Suprapubic skin (tissue), 4 donors: Measurements from ENCODE around the gene RFX2. TPM values are rescaled to one million over a fixed set of nuclear protein-coding genes. Genes with fewer than 3 reads are reported as not detected.

Source experiments
- DNase-seq, 2 donors: peaks; one replicate each; pipeline ENCODE4 v3.0.0-alpha.2; 2019; ENCODE audit warnings: low spot score in 2 of 2
- H3K27ac ChIP-seq: fragments of 200-600 bp; sonication (generic); one replicate; pipeline ENCODE4 v1.5.1; 2019
- H3K27me3 ChIP-seq: fragments of 200-600 bp; sonication (generic); one replicate; pipeline ENCODE4 v1.5.1; 2019
- H3K36me3 ChIP-seq: fragments of 200-600 bp; sonication (generic); one replicate; pipeline ENCODE4 v1.5.1; 2019
- H3K4me1 ChIP-seq: fragments of 200-600 bp; sonication (generic); one replicate; pipeline ENCODE4 v1.5.1; 2019
- H3K4me3 ChIP-seq: fragments of 200-600 bp; sonication (generic); one replicate; pipeline ENCODE4 v1.5.1; 2019; ENCODE audit warnings: mild to moderate bottlenecking
- H3K9me3 ChIP-seq: fragments of 200-600 bp; sonication (generic); one replicate; pipeline ENCODE4 v1.5.1; 2019
- EP300 ChIP-seq: sonication (generic); formaldehyde crosslinking; IDR thresholded peaks from one replicate; pipeline ENCODE4 v1.6.1; 2017; ENCODE audit warnings: antibody characterized with exemption
- POLR2A ChIP-seq, 2 donors: fragments of 450-650 bp; IDR thresholded peaks; one replicate each; pipeline ENCODE4 v1.6.1; 2017; ENCODE audit warnings: antibody characterized with exemption in 2 of 2, mild to moderate bottlenecking in 2 of 2, moderate library complexity in 2 of 2
- POLR2AphosphoS5 ChIP-seq, 3 donors: sonication (generic); formaldehyde crosslinking; IDR thresholded peaks; one replicate each; pipeline ENCODE4 v1.6.1; 2017; ENCODE audit warnings: antibody characterized with exemption in 3 of 3
- WGBS: methylation state at CpG from one replicate; pipeline ENCODE4 v1.1.5; 2018; 5-methylcytosine and 5-hydroxymethylcytosine counted together
- total RNA-seq, 4 donors: library from RNA; depleted of rRNA; stranded (reverse); fragments of >200 nt; gene quantifications; one replicate each; pipeline ENCODE4 v1.1.0, GENCODE V29; 2016
- TF ChIP-seq, protein P1 (sequence below), 2 donors: fragments of 200-600 bp in 1 of 2; fragments of 450-650 bp in 1 of 2; sonication (generic) in 1 of 2; IDR thresholded peaks; one replicate each; pipeline ENCODE4 v1.5.1; 2016 to 2019; ENCODE audit warnings: antibody characterized with exemption in 2 of 2, mild to moderate bottlenecking in 1 of 2, moderate library complexity in 1 of 2

RFX2 gene
- total RNA-seq, 4 donors from 2014 or later = 28.8 to 62.0 (median 43.5) TPM

DNA sequence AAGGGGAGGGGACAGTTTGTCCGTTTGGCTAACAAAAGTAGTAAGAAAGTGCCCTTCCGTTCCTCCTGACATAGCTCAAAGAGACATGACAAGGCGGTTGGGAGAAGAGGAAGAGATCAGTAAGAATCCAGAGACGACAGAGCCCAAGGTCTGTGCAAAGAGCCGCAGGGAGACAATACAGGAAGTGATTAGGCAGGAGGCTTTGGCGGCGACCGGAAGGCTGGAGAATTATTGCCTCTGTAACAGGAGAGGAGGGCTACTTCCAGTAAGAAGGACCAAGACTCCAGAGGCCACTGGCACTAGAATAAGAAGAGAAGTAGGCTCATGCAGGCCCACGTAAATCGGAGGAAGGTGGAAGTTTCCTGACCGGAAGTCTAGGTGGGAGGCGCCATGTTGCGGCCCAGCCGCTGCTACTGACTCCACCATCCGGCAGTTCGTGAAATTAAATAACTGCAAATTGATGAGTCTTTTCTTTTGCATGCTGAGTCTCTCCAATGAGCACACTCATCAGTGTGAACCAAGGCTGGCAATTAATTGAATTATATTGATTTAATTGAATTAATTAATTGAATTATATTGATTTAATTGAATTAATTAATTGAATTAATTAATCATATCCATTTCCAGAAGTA is 9.9 kb downstream of the RFX2 start:
- peak overlapping the region; percentile 50 for H3K27ac ChIP-seq
- DNase-seq = no peak
- no peak for TF ChIP-seq EP300
- no peak for TF ChIP-seq POLR2A (IDR thresholded peaks at IDR 0.05)
- TF ChIP-seq, protein P1, sequence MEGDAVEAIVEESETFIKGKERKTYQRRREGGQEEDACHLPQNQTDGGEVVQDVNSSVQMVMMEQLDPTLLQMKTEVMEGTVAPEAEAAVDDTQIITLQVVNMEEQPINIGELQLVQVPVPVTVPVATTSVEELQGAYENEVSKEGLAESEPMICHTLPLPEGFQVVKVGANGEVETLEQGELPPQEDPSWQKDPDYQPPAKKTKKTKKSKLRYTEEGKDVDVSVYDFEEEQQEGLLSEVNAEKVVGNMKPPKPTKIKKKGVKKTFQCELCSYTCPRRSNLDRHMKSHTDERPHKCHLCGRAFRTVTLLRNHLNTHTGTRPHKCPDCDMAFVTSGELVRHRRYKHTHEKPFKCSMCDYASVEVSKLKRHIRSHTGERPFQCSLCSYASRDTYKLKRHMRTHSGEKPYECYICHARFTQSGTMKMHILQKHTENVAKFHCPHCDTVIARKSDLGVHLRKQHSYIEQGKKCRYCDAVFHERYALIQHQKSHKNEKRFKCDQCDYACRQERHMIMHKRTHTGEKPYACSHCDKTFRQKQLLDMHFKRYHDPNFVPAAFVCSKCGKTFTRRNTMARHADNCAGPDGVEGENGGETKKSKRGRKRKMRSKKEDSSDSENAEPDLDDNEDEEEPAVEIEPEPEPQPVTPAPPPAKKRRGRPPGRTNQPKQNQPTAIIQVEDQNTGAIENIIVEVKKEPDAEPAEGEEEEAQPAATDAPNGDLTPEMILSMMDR (IDR thresholded peaks at IDR 0.05) = no peak
- no peak for TF ChIP-seq POLR2AphosphoS5 (IDR thresholded peaks at IDR 0.05)
- H3K9me3 ChIP-seq = no peaks in the 10 kb centered on the region
- H3K36me3 ChIP-seq = no peaks in the 10 kb centered on the region
- 70% methylated on average over 16 of the region's 16 CpGs for WGBS
- no peaks in the 10 kb centered on the region for H3K27me3 ChIP-seq
- H3K4me3 ChIP-seq = no peak overlapping the region
- H3K4me1 ChIP-seq = peaks cover 75% of the 10 kb centered on the region

DNA sequence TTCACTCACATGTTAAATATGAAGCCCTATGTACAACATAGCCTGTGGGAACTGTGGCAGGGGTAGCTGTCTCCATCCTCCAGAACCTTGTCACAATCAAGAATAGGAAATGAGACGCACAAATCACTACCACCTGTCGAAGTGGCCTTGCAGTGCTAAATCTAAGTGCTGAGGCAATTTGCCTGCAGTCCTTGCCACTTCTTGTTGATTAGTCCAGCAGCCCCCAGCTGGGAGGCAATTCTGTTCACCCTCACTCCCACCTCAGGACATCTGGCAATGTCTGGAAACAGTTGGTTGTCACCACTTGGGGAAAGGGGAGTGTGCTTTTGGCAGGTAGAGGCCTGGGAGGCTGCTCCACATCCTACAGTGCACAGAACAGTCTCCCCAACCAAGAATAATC is 10.7 kb downstream of the RFX2 start:
- H3K36me3 ChIP-seq = no peaks in the 10 kb centered on the region
- 55% methylated on average over 2 of the region's 2 CpGs for WGBS
- H3K4me1 ChIP-seq = peaks cover 67% of the 10 kb centered on the region
- peak overlapping the region; percentile 50 for H3K27ac ChIP-seq
- no peaks in the 10 kb centered on the region for H3K9me3 ChIP-seq
- no peak for DNase-seq
- no peak overlapping the region for H3K4me3 ChIP-seq
- H3K27me3 ChIP-seq = no peaks in the 10 kb centered on the region
- TF ChIP-seq POLR2A (IDR thresholded peaks at IDR 0.05) (no peak), POLR2AphosphoS5 (IDR thresholded peaks at IDR 0.05) (no peak), EP300 (no peak)
- TF ChIP-seq, protein P1 (IDR thresholded peaks at IDR 0.05) = no peak

DNA sequence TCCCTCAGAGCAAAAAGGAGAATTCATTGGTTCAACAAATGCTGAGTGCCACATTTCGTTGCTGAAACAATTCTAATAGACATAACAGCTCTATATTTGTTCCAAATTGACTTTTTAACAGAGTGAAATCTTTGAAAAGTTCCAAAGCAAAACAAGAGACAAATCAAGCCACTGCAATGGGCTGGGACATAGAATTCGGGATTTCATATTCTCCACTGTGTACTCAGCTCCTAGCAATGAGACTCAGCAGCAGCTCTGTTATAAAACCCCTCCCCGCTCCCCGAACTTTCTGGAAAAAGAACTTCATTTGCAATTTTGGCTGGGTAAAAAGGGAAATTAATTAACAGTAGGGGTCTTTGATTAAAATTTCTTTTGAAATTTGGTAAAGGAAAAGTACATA is 11.3 kb downstream of the RFX2 start:
- Histone ChIP-seq H3K4me1 (peaks cover 64% of the 10 kb centered on the region), H3K27me3 (no peaks in the 10 kb centered on the region), H3K36me3 (no peaks in the 10 kb centered on the region), H3K9me3 (no peaks in the 10 kb centered on the region), H3K27ac (peak overlapping the region; percentile 50), H3K4me3 (no peak overlapping the region)
- WGBS = 44% methylated on average over 4 of the region's 4 CpGs
- TF ChIP-seq POLR2AphosphoS5 (IDR thresholded peaks at IDR 0.05) = no peak
- no peak for TF ChIP-seq POLR2A (IDR thresholded peaks at IDR 0.05)
- TF ChIP-seq, protein P1 (IDR thresholded peaks at IDR 0.05) = no peak
- no peak for TF ChIP-seq EP300
- no peak for DNase-seq

DNA sequence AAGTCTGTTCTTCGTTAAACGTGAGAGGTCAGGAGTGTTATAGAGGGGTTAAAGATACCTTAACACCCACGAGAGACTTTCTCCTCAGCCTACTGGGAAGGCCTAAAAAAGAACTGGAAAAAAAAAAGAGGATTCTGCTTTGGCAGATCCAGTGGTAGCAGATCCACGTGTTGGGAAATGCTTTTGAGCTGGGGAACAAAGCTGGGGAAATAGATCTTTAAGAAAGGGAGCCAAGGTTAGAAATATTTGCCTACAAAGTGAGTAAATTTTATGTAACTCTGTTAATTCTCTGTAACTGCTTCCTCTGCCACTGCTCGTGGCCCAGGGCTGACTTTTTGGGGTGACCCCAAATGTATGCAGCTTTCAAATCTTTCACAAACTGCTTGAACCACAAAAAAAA is 11.7 kb downstream of the RFX2 start:
- H3K4me1 ChIP-seq = peaks cover 63% of the 10 kb centered on the region
- H3K27me3 ChIP-seq = no peaks in the 10 kb centered on the region
- peak overlapping the region; percentile 65 for H3K27ac ChIP-seq
- DNase-seq = no peak
- TF ChIP-seq POLR2A (IDR thresholded peaks at IDR 0.05) = no peak
- H3K9me3 ChIP-seq = no peaks in the 10 kb centered on the region
- no peaks in the 10 kb centered on the region for H3K36me3 ChIP-seq
- H3K4me3 ChIP-seq = no peak overlapping the region
- WGBS = 28% methylated on average over 5 of the region's 5 CpGs

DNA sequence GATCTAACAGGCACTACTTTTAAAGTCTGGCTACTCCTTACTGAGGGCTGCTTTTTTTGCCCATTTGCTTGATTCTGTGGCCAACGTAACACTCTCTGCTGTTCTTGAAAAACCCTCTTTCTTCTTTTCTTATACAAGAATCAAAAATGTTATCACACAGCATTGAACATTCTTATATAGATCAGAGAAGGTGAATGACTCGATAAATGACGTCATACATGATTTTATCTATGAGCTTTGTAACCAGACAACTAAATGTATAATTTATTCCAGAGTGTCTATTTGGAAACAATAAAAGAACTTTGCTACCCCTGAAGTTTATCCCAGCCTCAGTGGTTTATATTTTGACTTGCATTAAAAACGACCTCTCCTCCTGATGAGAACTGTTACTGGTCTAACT is 12.4 kb downstream of the RFX2 start:
- Histone ChIP-seq H3K4me3 (no peak overlapping the region), H3K9me3 (no peaks in the 10 kb centered on the region), H3K4me1 (peaks cover 63% of the 10 kb centered on the region), H3K36me3 (no peaks in the 10 kb centered on the region), H3K27ac (peak overlapping the region; percentile 65), H3K27me3 (no peaks in the 10 kb centered on the region)
- WGBS = 56% methylated on average over 4 of the region's 4 CpGs
- DNase-seq = no peak
- TF ChIP-seq POLR2AphosphoS5 (IDR thresholded peaks at IDR 0.05) (no peak), EP300 (no peak), POLR2A (IDR thresholded peaks at IDR 0.05) (no peak)
- TF ChIP-seq, protein P1 (IDR thresholded peaks at IDR 0.05) = no peak

DNA sequence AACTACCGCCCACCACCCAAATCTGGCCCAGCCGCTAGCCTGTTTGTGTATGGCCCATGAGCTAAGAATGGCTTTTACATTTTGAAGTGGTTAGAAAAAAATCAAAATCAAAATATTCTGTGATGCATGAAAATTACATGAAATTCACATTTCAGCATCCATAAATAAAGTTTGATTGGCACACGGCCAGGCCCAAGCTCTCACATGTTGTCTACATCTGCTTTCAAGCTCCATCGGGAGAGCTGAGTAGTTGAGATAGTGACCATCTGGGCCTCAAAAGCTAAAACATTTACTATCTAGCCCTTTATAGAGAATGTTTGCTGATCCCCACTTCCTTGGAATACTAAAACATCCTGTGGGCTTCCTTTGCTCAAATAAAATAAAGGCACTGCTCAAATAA is 14.5 kb downstream of the RFX2 start:
- TF ChIP-seq POLR2A (IDR thresholded peaks at IDR 0.05) = no peak
- WGBS = 67% methylated on average over 4 of the region's 4 CpGs
- Histone ChIP-seq H3K27me3 (no peaks in the 10 kb centered on the region), H3K4me3 (no peak overlapping the region), H3K9me3 (no peaks in the 10 kb centered on the region), H3K36me3 (no peaks in the 10 kb centered on the region), H3K4me1 (peaks cover 62% of the 10 kb centered on the region), H3K27ac (no peak overlapping the region)
- no peak for DNase-seq
